ENCODE measurements around the gene SLC48A1.
A peak's percentile ranks its signal among the peaks of the same experiment; 100 is the strongest.

The SLC48A1 gene

DNA sequence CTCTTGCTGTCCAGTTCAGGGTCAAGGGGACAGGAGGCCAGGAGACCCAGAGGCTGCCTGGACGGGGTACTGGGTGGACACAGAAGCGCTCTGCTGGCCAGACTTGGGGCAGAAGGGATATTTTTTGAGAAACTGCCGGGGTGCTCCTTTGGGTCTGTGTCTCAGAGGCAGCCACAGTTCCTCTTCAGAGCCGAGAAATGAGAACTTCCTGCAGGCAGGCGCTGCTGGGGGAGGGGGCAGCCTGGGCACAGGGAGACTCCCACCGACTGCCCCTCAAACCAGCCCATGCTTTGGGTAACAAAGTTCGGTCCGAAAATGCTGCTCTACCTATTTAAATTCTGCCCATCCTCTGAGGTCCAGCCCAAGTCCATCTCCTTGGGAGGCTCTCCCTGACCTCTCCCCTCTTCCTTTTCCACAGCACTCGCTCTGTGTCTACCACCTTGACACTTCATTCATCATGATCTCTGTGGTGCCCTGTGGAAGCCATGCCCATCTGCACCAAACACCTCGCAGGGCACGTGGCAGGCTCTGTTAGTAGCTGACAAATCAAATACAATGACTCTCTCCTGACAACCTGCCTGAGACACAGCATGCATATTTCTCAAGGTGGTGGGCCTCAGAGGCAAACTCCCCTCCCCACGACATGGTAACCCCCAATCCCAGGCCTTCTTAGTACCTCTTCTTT lies 30.3 kb downstream of the SLC48A1 start:
- Histone ChIP-seq H3K27me3 (ENCODE audit: insufficient read depth, low read length) (no peaks in the 10 kb centered on the region), H3K4me1 (ENCODE audit: insufficient read depth, low read length, severe bottlenecking) (peaks cover 74% of the 10 kb centered on the region), H3F3A (ENCODE audit: insufficient read depth, low read length) (no peaks in the 10 kb centered on the region), H3K36me3 (ENCODE audit: insufficient read depth, low read length) (peaks cover 47% of the 10 kb centered on the region), H3K9ac (ENCODE audit: low read length) (peak overlapping the region; percentile 25; the same call in 1 of the 2 replicates), H3K4me3 (ENCODE audit: low read depth, low read length, poor library complexity, severe bottlenecking) (no peak overlapping the region), H3K9me2 (ENCODE audit: low read depth, low read length) (no peaks in the 10 kb centered on the region), H3K9me3 (ENCODE audit: low read length) (no peaks in the 10 kb centered on the region), H3K79me2 (ENCODE audit: insufficient read depth, low read length) (0 out of 2 replicates have a peak, but pooled peaks cover 8% of the 10 kb centered on the region), H3K4me2 (ENCODE audit: low read length) (peak overlapping the region; percentile 5; the same call in 1 of the 2 replicates), H3K27ac (ENCODE audit: low read depth, low read length, poor library complexity, severe bottlenecking) (peak overlapping the region; percentile 65), H2AFZ (ENCODE audit: low read length) (no peak overlapping the region), H4K20me1 (ENCODE audit: insufficient read depth, low read length) (no peaks in the 10 kb centered on the region)
- TF ChIP-seq CTCF (IDR thresholded peaks at IDR 0.05; ENCODE audit: low read length): no peak
- no peak for TF ChIP-seq EZH2 (IDR thresholded peaks at IDR 0.05; ENCODE audit: borderline replicate concordance, low read length)

- Histone ChIP-seq H3K9me2 (ENCODE audit: low read depth, low read length) (no peaks in the 10 kb centered on the region), H2AFZ (ENCODE audit: low read length) (no peak overlapping the region), H3F3A (ENCODE audit: insufficient read depth, low read length) (no peaks in the 10 kb centered on the region), H3K4me3 (ENCODE audit: low read depth, low read length, poor library complexity, severe bottlenecking) (no peak overlapping the region), H3K9me3 (ENCODE audit: low read length) (no peaks in the 10 kb centered on the region), H3K9ac (ENCODE audit: low read length) (no peak overlapping the region), H4K20me1 (ENCODE audit: insufficient read depth, low read length) (no peaks in the 10 kb centered on the region), H3K27ac (ENCODE audit: low read depth, low read length, poor library complexity, severe bottlenecking) (no peak overlapping the region), H3K79me2 (ENCODE audit: insufficient read depth, low read length) (0 out of 2 replicates have a peak, but pooled peaks cover 8% of the 10 kb centered on the region), H3K4me1 (ENCODE audit: insufficient read depth, low read length, severe bottlenecking) (peaks cover 75% of the 10 kb centered on the region), H3K27me3 (ENCODE audit: insufficient read depth, low read length) (no peaks in the 10 kb centered on the region), H3K4me2 (ENCODE audit: low read length) (no peak overlapping the region; the same call in 1 of the 2 replicates), H3K36me3 (ENCODE audit: insufficient read depth, low read length) (peaks cover 42% of the 10 kb centered on the region)
- no peak for TF ChIP-seq EZH2 (IDR thresholded peaks at IDR 0.05; ENCODE audit: borderline replicate concordance, low read length)
- TF ChIP-seq CTCF (IDR thresholded peaks at IDR 0.05; ENCODE audit: low read length): no peak
These were observed 31.1 kb downstream of the SLC48A1 start for GRCh38 chr12:47804171-47804570.

GRCh38 chr12:47805417-47805816 lies 32.4 kb downstream of the SLC48A1 start:
- TF ChIP-seq CTCF (IDR thresholded peaks at IDR 0.05; ENCODE audit: low read length) (no peak), EZH2 (IDR thresholded peaks at IDR 0.05; ENCODE audit: borderline replicate concordance, low read length) (no peak)
- Histone ChIP-seq H3K9me3 (ENCODE audit: low read length) (no peaks in the 10 kb centered on the region), H4K20me1 (ENCODE audit: insufficient read depth, low read length) (no peaks in the 10 kb centered on the region), H3K27me3 (ENCODE audit: insufficient read depth, low read length) (no peaks in the 10 kb centered on the region), H3K4me3 (ENCODE audit: low read depth, low read length, poor library complexity, severe bottlenecking) (no peak overlapping the region), H3F3A (ENCODE audit: insufficient read depth, low read length) (no peaks in the 10 kb centered on the region), H3K36me3 (ENCODE audit: insufficient read depth, low read length) (peaks cover 42% of the 10 kb centered on the region), H3K9ac (ENCODE audit: low read length) (no peak overlapping the region; the same call in 1 of the 2 replicates), H3K27ac (ENCODE audit: low read depth, low read length, poor library complexity, severe bottlenecking) (peak overlapping the region; percentile 98), H3K79me2 (ENCODE audit: insufficient read depth, low read length) (0 out of 2 replicates have a peak, but pooled peaks cover 8% of the 10 kb centered on the region), H3K9me2 (ENCODE audit: low read depth, low read length) (no peaks in the 10 kb centered on the region), H3K4me1 (ENCODE audit: insufficient read depth, low read length, severe bottlenecking) (peaks cover 82% of the 10 kb centered on the region), H3K4me2 (ENCODE audit: low read length) (no peak overlapping the region; the same call in 1 of the 2 replicates), H2AFZ (ENCODE audit: low read length) (no peak overlapping the region)

All from OCI-LY1 (cell line).